ENCODE measurements around the gene TBC1D17.
A peak's percentile ranks its signal among the peaks of the same experiment; 100 is the strongest.

TBC1D17 gene

DNA sequence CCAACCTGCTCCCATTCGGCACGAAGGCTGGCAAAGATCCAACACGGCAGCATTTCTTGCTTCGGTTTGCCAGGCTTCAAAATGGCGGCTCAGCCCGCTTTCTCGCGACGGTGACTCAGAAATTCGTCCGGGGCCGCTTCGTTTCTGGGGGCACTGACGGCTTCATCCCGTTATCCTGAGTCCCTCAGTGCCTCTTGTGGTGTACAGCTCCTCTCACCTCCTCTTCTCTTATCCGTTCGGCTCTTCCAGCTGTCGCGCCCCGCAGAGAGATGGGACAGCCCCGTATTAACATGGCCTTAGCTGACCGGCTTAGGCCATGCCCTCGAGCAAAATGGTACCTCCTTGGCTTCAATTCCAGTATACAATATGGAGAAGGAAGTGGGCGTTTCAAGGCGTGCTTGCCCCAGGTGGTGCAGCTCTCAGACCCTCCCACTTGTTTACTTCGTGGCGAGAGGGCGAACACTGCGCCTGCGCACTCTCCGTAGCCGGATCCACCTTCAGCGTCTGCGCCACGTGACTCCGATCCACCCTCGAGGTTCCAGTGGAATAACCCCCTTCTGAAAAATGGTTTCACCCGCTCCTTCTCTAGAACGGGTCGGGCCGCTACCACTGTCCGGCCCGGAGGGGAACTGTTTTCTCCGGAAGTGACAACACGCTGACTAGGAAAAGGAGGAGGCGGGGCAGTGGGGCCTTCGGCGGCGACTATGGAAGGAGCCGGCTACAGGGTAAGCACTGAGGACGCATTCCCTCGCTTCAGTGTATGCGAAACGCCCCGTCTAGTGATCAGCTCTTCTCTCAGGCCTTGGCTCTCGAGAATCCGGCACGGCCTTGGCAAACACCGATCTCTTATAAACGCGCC, at the start of gene TBC1D17, which contains the start of gene AKT1S1:
TBC1D17 (plus strand) TSS at position 683 of the 859 bp plus-strand sequence; CDS start at position 705, 22 bp downstream.
AKT1S1 (minus strand) TSS at position 336 of the 859 bp plus-strand sequence. CDS start 4,060 bp downstream, outside the sequence.
- no peak for TF ChIP-seq CTCF (IDR thresholded peaks at IDR 0.05; ENCODE audit: extremely low read depth, insufficient read depth, missing control alignments)
- DNase-seq (ENCODE audit: low spot score) = peak; percentile 97
- in situ Hi-C loops (cut with MboI; ENCODE audit: low pct_unique_long_range_greater_than_20kb, low sequenced_read_pairs, unreplicated experiment) = no loop called here

DNA sequence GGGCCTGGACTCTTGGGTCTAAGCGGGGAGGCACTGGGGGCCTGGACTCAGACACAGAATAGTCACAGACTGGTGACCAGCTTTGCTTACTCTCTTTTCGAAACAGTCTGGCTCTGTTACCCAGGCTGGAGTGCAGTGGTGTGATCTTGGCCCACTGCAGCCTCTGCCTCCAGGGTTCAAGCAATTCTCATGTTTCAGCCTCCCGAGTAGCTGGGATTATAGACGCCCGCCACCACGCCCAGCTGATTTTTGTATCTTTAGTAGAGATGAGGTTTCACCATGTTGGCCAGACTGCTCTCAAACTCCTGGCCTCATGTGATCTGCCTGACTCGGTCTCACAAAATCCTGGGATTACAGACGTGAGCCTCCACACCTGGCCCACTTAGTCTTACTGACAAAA, 48.3 kb upstream of the TBC1D17 start:
- TF ChIP-seq CTCF (IDR thresholded peaks at IDR 0.05; ENCODE audit: extremely low read depth, insufficient read depth, missing control alignments) = no peak
- in situ Hi-C loops (cut with MboI; ENCODE audit: low pct_unique_long_range_greater_than_20kb, low sequenced_read_pairs, unreplicated experiment) = no loop called here
- no peak for DNase-seq (ENCODE audit: low spot score)

DNA sequence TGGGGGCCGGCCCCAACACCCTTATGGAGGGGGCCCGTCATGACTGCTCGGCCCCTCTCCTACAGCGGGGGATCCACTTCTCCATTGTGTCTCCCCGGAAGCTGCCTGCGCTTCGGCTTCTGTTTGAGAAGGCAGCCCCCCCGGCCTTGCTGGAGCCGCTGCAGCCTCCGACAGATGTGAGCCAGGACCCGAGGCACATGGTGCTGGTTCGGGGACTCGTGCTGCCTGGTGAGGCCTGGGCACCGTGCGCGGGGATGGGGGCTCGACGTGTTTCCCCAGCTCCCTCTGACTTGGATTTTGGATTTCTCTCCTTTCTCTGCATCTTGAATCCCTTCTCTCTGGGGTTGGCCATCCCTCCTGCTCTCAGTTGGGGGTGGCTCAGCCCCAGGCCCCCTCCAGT, 47.8 kb upstream of the TBC1D17 start:
- no peak for TF ChIP-seq CTCF (IDR thresholded peaks at IDR 0.05; ENCODE audit: extremely low read depth, insufficient read depth, missing control alignments)
- no peak for DNase-seq (ENCODE audit: low spot score)
- in situ Hi-C loops (cut with MboI; ENCODE audit: low pct_unique_long_range_greater_than_20kb, low sequenced_read_pairs, unreplicated experiment) = no loop called here

DNA sequence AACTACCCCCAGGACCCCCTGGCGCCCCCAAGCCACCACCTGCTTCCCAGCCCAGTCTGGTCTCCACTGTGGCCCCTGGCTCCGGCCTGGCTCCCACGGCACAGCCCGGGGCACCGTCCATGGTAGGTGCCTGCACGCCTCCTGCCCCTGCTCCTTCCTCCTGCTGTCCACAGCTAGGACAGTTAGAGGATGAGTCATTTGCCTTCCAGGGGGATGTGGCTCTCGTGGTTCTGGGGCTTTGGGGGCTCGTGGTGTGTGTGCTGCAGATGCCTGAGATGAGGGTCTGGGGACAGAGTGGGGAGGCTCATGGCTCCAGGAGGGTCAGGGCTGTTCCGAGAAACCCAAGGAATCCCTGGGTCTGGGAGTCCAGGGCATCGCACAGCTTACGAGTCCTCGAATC, 46.7 kb upstream of the TBC1D17 start:
- no peak for TF ChIP-seq CTCF (IDR thresholded peaks at IDR 0.05; ENCODE audit: extremely low read depth, insufficient read depth, missing control alignments)
- DNase-seq (ENCODE audit: low spot score) = no peak
- in situ Hi-C loops (cut with MboI; ENCODE audit: low pct_unique_long_range_greater_than_20kb, low sequenced_read_pairs, unreplicated experiment) = no loop called here

DNA sequence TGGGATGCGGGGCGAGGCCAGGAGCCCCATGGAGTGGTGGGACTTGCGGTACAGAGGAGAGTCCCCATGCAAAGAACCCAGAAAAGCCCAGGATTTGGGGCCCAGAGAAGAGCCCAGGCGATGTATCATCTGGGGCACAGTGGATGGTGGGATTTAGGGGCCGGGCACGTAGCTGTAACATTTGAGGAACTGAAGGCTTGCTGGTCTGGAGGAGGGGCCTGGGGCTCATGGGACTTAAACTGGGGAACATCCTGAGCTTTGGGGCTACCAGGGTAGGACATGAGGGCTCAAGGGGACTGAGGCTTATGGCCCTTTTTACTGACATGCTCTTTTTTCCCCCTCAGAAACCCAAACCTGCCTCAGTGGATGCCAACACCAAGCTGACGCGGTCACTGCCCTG, 45.9 kb upstream of the TBC1D17 start:
- in situ Hi-C loops (cut with MboI; ENCODE audit: low pct_unique_long_range_greater_than_20kb, low sequenced_read_pairs, unreplicated experiment) = no loop called here
- no peak for TF ChIP-seq CTCF (IDR thresholded peaks at IDR 0.05; ENCODE audit: extremely low read depth, insufficient read depth, missing control alignments)

GRCh38 chr19:49832556-49832955, 44.9 kb upstream of the TBC1D17 start:
- TF ChIP-seq CTCF (IDR thresholded peaks at IDR 0.05; ENCODE audit: extremely low read depth, insufficient read depth, missing control alignments) = no peak
- no peak for DNase-seq (ENCODE audit: low spot score)
- in situ Hi-C loops (cut with MboI; ENCODE audit: low pct_unique_long_range_greater_than_20kb, low sequenced_read_pairs, unreplicated experiment) = no loop called here

More for the DNA sequence above, 45.9 kb upstream of the TBC1D17 start:
- DNase-seq (ENCODE audit: low spot score) = no peak
